ENCODE results near the gene IFI44L. TPM values are rescaled to one million over a fixed set of nuclear protein-coding genes. Genes with fewer than 3 reads are reported as not detected.

The IFI44L gene
- total RNA-seq, 1 donor: 1.3 TPM

GRCh38 chr1:78630600-78630999 is 10.4 kb downstream of the IFI44L start:
- TF ChIP-seq, protein P1, sequence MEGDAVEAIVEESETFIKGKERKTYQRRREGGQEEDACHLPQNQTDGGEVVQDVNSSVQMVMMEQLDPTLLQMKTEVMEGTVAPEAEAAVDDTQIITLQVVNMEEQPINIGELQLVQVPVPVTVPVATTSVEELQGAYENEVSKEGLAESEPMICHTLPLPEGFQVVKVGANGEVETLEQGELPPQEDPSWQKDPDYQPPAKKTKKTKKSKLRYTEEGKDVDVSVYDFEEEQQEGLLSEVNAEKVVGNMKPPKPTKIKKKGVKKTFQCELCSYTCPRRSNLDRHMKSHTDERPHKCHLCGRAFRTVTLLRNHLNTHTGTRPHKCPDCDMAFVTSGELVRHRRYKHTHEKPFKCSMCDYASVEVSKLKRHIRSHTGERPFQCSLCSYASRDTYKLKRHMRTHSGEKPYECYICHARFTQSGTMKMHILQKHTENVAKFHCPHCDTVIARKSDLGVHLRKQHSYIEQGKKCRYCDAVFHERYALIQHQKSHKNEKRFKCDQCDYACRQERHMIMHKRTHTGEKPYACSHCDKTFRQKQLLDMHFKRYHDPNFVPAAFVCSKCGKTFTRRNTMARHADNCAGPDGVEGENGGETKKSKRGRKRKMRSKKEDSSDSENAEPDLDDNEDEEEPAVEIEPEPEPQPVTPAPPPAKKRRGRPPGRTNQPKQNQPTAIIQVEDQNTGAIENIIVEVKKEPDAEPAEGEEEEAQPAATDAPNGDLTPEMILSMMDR (IDR thresholded peaks at IDR 0.05; ENCODE audit: insufficient read depth, low read depth, low read length): no peak
- H3K4me3 ChIP-seq (ENCODE audit: low read depth, low read length): no peak overlapping the region
- DNase-seq (ENCODE audit: low read depth): no peak

DNA sequence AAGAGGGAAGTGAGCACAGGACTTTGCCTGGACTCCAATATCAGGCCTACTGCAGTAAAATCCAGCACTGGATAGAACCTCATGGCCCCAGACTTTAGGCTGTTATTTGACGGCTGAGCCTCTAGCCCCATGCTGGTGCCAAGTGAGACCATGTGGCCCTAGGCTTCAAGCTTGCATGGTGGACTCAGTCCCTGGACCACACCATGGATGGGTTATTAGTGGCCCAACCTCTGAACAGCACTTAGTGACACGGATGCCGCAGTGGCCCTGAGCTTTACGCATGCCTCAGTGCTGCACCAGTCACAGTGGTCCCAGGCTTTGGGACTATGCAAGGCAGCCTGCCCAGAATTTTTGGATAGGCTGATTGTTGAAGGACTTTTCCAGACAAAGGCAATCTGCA is 13.0 kb downstream of the IFI44L start:
- TF ChIP-seq, protein P1 (IDR thresholded peaks at IDR 0.05; ENCODE audit: insufficient read depth, low read depth, low read length): no peak
- H3K4me3 ChIP-seq (ENCODE audit: low read depth, low read length): no peak overlapping the region
- no peak for DNase-seq (ENCODE audit: low read depth)

GRCh38 chr1:78640462-78640861 is 20.2 kb downstream of the IFI44L start:
- DNase-seq (ENCODE audit: low read depth): no peak
- TF ChIP-seq, protein P1 (IDR thresholded peaks at IDR 0.05; ENCODE audit: insufficient read depth, low read depth, low read length): no peak
- no peak overlapping the region for H3K4me3 ChIP-seq (ENCODE audit: low read depth, low read length)

DNA sequence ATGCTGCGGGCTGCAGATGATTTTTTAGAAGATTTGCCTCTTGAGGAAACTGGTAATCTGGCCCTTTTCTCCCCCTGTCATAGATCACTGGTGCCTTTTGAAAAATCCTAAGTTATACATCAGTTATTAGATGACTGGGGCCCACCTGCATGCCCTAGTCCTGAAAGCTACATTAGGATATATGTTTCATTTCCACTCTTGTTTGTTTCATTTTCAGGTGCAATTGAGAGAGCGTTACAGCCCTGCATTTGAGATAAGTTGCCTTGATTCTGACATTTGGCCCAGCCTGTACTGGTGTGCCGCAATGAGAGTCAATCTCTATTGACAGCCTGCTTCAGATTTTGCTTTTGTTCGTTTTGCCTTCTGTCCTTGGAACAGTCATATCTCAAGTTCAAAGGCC is 21.3 kb downstream of the IFI44L start:
- TF ChIP-seq, protein P1 (IDR thresholded peaks at IDR 0.05; ENCODE audit: insufficient read depth, low read depth, low read length): no peak
- DNase-seq (ENCODE audit: low read depth): no peak
- H3K4me3 ChIP-seq (ENCODE audit: low read depth, low read length): no peak overlapping the region

GRCh38 chr1:78645723-78646122 is 25.5 kb downstream of the IFI44L start:
- no peak for DNase-seq (ENCODE audit: low read depth)
- TF ChIP-seq, protein P1 (IDR thresholded peaks at IDR 0.05; ENCODE audit: insufficient read depth, low read depth, low read length): no peak
- H3K4me3 ChIP-seq (ENCODE audit: low read depth, low read length): no peak overlapping the region

DNA sequence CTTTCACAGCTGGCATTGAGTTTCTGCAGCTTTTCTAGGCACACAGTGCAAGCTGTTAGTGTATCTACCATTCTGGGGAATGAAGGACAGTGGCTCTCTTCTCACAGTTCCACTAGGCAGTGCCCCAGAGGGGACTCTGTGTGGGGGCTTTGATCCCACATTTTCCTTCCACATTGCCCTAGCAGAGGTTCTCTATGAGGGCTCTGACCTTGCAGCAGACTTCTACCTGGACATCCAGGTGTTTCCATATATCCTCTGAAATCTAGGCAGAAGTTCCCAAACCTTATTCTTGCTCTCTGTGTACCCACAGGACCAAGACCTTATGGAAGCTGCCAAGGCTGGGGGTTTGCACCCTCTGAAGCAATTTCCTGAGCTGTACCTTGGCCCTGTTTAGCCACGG is 27.0 kb downstream of the IFI44L start:
- no peak for DNase-seq (ENCODE audit: low read depth)
- H3K4me3 ChIP-seq (ENCODE audit: low read depth, low read length): no peak overlapping the region
- TF ChIP-seq, protein P1 (IDR thresholded peaks at IDR 0.05; ENCODE audit: insufficient read depth, low read depth, low read length): no peak

GRCh38 chr1:78649628-78650027 is 29.4 kb downstream of the IFI44L start, which contains the start of gene IFI44:
Gene IFI44, plus strand, starts transcription at chr1:78649831. Its CDS starts 365 bp downstream, at chr1:78650196.
- DNase-seq (ENCODE audit: low read depth): peak; percentile 63
- H3K4me3 ChIP-seq (ENCODE audit: low read depth, low read length): peak within 1 kb of the TSS; percentile 4
- TF ChIP-seq, protein P1 (IDR thresholded peaks at IDR 0.05; ENCODE audit: insufficient read depth, low read depth, low read length): no peak

All from fibroblast of villous mesenchyme (primary cell).